Skeletal muscle satellite cell (primary cell): Measurements from ENCODE around the gene FADS1.

Source experiments
- H3K27me3 ChIP-seq: 2 replicates; pipeline ENCODE4 v1.7.0; 2013; ENCODE audit warnings: low read length; ENCODE audit not compliant: control insufficient read depth, insufficient read depth
- H3K36me3 ChIP-seq: 2 replicates; pipeline ENCODE4 v1.7.0; 2013; ENCODE audit warnings: mild to moderate bottlenecking, control low read depth, low read length; ENCODE audit not compliant: insufficient read depth
- H3K4me1 ChIP-seq: 2 replicates; pipeline ENCODE4 v1.7.0; 2013; ENCODE audit warnings: low read length; ENCODE audit not compliant: control insufficient read depth, insufficient read depth
- H3K4me2 ChIP-seq: 2 replicates; pipeline ENCODE4 v1.7.0; 2013; ENCODE audit warnings: mild to moderate bottlenecking, low read length
- H3K4me3 ChIP-seq: 2 replicates; pipeline ENCODE4 v1.7.0; 2013; ENCODE audit warnings: low read length
- H3K9ac ChIP-seq: 2 replicates; pipeline ENCODE4 v1.7.0; 2013; ENCODE audit warnings: mild to moderate bottlenecking, low read depth, low read length, moderate library complexity
- H3K9me3 ChIP-seq: replicated peaks from 2 replicates; pipeline ENCODE4 v1.7.0; 2013; ENCODE audit warnings: mild to moderate bottlenecking, control low read depth, low read length

Gene FADS1

GRCh38 chr11:61785837-61786402 lies 30.9 kb downstream of the FADS1 start:
- Histone ChIP-seq H3K4me3 (no peak overlapping the region), H3K9me3 (no peaks in the 10 kb centered on the region), H3K9ac (no peak overlapping the region), H3K4me2 (no peak overlapping the region), H3K36me3 (peaks cover 58% of the 10 kb centered on the region), H3K27me3 (no peaks in the 10 kb centered on the region), H3K4me1 (no peaks in the 10 kb centered on the region)

- H3K36me3 ChIP-seq, result peaks cover 48% of the 10 kb centered on the region
- H3K4me1 ChIP-seq, result no peaks in the 10 kb centered on the region
- no peak overlapping the region for H3K4me3 ChIP-seq
- H3K9me3 ChIP-seq, result no peaks in the 10 kb centered on the region
- H3K9ac ChIP-seq, result no peak overlapping the region
- H3K4me2 ChIP-seq, result no peak overlapping the region
- no peaks in the 10 kb centered on the region for H3K27me3 ChIP-seq
Measured at GRCh38 chr11:61784506-61784805, 32.3 kb downstream of the FADS1 start.

- H3K27me3 ChIP-seq, result no peaks in the 10 kb centered on the region
- H3K4me3 ChIP-seq, result no peak overlapping the region
- no peaks in the 10 kb centered on the region for H3K4me1 ChIP-seq
- no peaks in the 10 kb centered on the region for H3K9me3 ChIP-seq
- no peak overlapping the region for H3K9ac ChIP-seq
- no peak overlapping the region for H3K4me2 ChIP-seq
- peaks cover 43% of the 10 kb centered on the region for H3K36me3 ChIP-seq
Measured at GRCh38 chr11:61783717-61784505, 32.9 kb downstream of the FADS1 start.

- Histone ChIP-seq H3K27me3 (peaks cover 3% of the 10 kb centered on the region), H3K4me2 (no peak overlapping the region), H3K36me3 (peaks cover 35% of the 10 kb centered on the region), H3K9ac (no peak overlapping the region), H3K4me3 (no peak overlapping the region), H3K4me1 (no peaks in the 10 kb centered on the region), H3K9me3 (no peaks in the 10 kb centered on the region)
Measured at GRCh38 chr11:61782841-61783240, 34.0 kb downstream of the FADS1 start.

- no peak overlapping the region for H3K9ac ChIP-seq
- H3K36me3 ChIP-seq, result peaks cover 30% of the 10 kb centered on the region
- H3K4me2 ChIP-seq, result no peak overlapping the region
- H3K27me3 ChIP-seq, result peaks cover 7% of the 10 kb centered on the region
- no peaks in the 10 kb centered on the region for H3K9me3 ChIP-seq
- no peak overlapping the region for H3K4me3 ChIP-seq
- H3K4me1 ChIP-seq, result peaks cover 5% of the 10 kb centered on the region
Measured at GRCh38 chr11:61782299-61782698, 34.5 kb downstream of the FADS1 start.

- Histone ChIP-seq H3K4me3 (no peak overlapping the region), H3K27me3 (peaks cover 7% of the 10 kb centered on the region)
Measured at GRCh38 chr11:61781585-61781984, 35.2 kb downstream of the FADS1 start.

GRCh38 chr11:61780581-61781162 lies 36.1 kb downstream of the FADS1 start:
- Histone ChIP-seq H3K4me3 (no peak overlapping the region), H3K9me3 (no peaks in the 10 kb centered on the region), H3K27me3 (peaks cover 7% of the 10 kb centered on the region), H3K4me2 (no peak overlapping the region), H3K36me3 (peaks cover 16% of the 10 kb centered on the region), H3K9ac (no peak overlapping the region), H3K4me1 (peaks cover 8% of the 10 kb centered on the region)

More at GRCh38 chr11:61781585-61781984, 35.2 kb downstream of the FADS1 start:
- Histone ChIP-seq H3K36me3 (peaks cover 23% of the 10 kb centered on the region), H3K4me2 (no peak overlapping the region), H3K4me1 (peaks cover 8% of the 10 kb centered on the region), H3K9me3 (no peaks in the 10 kb centered on the region), H3K9ac (no peak overlapping the region)

- H3K9me3 ChIP-seq, result no peaks in the 10 kb centered on the region
- no peak overlapping the region for H3K4me2 ChIP-seq
- no peak overlapping the region for H3K9ac ChIP-seq
- peaks cover 9% of the 10 kb centered on the region for H3K36me3 ChIP-seq
- peaks cover 7% of the 10 kb centered on the region for H3K27me3 ChIP-seq
- peaks cover 8% of the 10 kb centered on the region for H3K4me1 ChIP-seq
- no peak overlapping the region for H3K4me3 ChIP-seq
Measured at GRCh38 chr11:61779666-61780525, 36.9 kb downstream of the FADS1 start.

GRCh38 chr11:61778920-61779650 lies 37.7 kb downstream of the FADS1 start:
- Histone ChIP-seq H3K4me1 (peaks cover 8% of the 10 kb centered on the region), H3K4me2 (no peak overlapping the region), H3K9ac (no peak overlapping the region), H3K9me3 (no peaks in the 10 kb centered on the region), H3K27me3 (peaks cover 7% of the 10 kb centered on the region), H3K4me3 (no peak overlapping the region), H3K36me3 (peaks cover under 1% of the 10 kb centered on the region)

GRCh38 chr11:61778357-61778886 lies 38.4 kb downstream of the FADS1 start:
- Histone ChIP-seq H3K9me3 (no peaks in the 10 kb centered on the region), H3K4me1 (peaks cover 8% of the 10 kb centered on the region), H3K4me3 (no peak overlapping the region), H3K4me2 (no peak overlapping the region), H3K9ac (no peak overlapping the region), H3K36me3 (no peaks in the 10 kb centered on the region), H3K27me3 (peaks cover 7% of the 10 kb centered on the region)
